ENCODE measurements around the gene SMIM11. TPM values are rescaled to one million over a fixed set of nuclear protein-coding genes. Genes with fewer than 3 reads are reported as not detected.
"Not testable (repeated sequence)": the region's sequence is repeated elsewhere in the genome, so short reads cannot be mapped to it uniquely, and the experiment has no call there.

Gene SMIM11
- total RNA-seq, 1 donor from 2014 or later, result 4.0 TPM

DNA sequence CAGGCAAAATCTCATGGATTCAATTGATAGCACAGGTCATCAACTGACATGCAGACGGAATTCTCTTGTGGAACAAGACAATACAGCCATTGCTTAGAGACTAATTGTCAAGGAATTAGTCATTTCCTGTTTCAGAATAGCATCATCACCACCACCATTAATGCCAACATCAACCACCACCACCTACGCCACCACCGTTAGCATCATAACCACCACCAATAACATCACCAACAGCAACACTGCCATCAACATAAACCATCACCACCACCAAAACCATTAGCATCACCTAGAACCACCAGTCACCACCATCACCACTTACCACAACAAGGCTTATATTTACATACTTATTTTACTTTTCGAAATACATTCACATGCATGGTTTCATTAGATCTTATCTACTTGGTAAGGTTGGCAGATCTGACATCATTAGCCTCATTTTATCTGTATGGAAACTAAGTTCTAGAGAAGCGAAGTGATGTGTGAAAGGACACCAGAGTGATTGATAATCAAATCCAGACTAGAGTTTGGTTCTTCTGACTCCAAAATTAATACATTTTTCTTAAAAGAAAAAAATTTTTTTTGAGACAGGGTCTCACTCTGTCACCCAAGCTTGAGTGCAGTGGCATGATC lies 42.3 kb downstream of the SMIM11 start:
- not testable (repeated sequence) for DNase-seq (ENCODE audit: low read depth in 2 of 2)

GRCh38 chr21:34423805-34424204 lies 48.5 kb downstream of the SMIM11 start, which contains the start of gene SMIM34:
SMIM34 (minus strand) TSS chr21:34423951; CDS start chr21:34423839, 112 bp downstream.
- DNase-seq (ENCODE audit: low read depth in 2 of 2), result not testable (repeated sequence)

GRCh38 chr21:34427339-34427738 lies 52.0 kb downstream of the SMIM11 start:
- not testable (repeated sequence) for DNase-seq (ENCODE audit: low read depth in 2 of 2)

DNA sequence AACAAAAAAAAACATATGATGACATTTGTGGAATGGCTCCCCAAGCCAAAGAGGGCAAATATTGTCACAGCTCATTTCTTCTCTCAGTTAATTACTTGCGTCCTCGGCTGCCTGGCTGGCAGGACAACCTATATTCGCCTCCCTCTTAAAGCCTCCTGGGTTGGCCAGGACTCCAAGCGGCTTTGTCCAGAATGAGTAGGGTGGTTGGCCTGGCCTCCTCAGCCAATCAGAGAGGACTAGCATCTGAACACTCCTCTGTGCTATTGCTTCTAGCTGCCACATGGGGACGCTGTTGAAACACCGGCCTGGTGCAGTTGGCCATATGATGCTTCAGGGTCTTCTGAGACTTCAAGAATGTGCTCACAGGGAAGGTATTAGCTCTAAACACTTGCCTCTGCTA lies 53.1 kb downstream of the SMIM11 start:
- not testable (repeated sequence) for DNase-seq (ENCODE audit: low read depth in 2 of 2)

DNA sequence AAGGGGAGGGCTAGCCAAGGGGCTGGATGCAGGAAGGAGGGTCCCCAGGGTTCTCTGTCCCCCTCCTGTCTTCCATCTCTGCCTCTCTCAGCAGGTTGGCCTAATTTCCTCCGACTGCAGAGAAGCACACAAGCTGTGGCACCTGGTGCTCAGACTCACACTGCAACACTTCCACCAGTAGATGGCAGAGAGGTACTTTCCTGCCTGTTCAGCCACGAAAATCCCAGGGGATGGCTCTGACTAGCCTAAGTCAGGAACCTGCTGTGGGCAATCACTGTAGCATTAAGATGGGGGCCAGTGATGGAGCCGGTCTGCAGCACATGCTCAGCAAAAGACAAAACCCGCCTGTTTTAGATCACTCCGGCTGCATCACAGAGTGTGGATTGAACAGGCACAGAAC lies 54.4 kb downstream of the SMIM11 start:
- DNase-seq (ENCODE audit: low read depth in 2 of 2), result not testable (repeated sequence)

Other genes with a start within 250 kb of the SMIM11 start
- not detected in 2 replicates for gene KCNE2, start 11.5 kb upstream of the SMIM11 start, total RNA-seq
- not detected in 2 replicates for gene SMIM34, start 48.4 kb downstream of the SMIM11 start, total RNA-seq
- 0.22 and 0.40 TPM in 2 replicates for gene KCNE1, start 136.7 kb downstream of the SMIM11 start, total RNA-seq
- gene RCAN1, start 239.6 kb downstream of the SMIM11 start, total RNA-seq, result 24.0 and 31.5 TPM in 2 replicates